SU-DHL-6 (cell line): ENCODE data around the gene SPEN.

Experiments
- H2AFZ ChIP-seq: fragments of 200-600 bp; sonication (generic); 2 replicates; pipeline ENCODE4 v1.6.1; 2014; ENCODE audit warnings: low read depth, mild to moderate bottlenecking, moderate library complexity, mixed read lengths, antibody characterized with exemption, low read length; ENCODE audit not compliant: severe bottlenecking
- H3F3A ChIP-seq: fragments of 200-600 bp; shearing (Covaris generic); 2 replicates; pipeline ENCODE4 v1.6.0; 2016; ENCODE audit warnings: antibody characterized with exemption, mild to moderate bottlenecking; ENCODE audit not compliant: insufficient read depth
- H3K27ac ChIP-seq: fragments of 200-600 bp; sonication (generic); 2 replicates; pipeline ENCODE4 v1.5.1; 2016; ENCODE audit warnings: low read depth, mild to moderate bottlenecking, low read length, moderate library complexity, mixed read lengths
- H3K27me3 ChIP-seq: fragments of 200-600 bp; sonication (generic), shearing (Covaris generic); 2 replicates; pipeline ENCODE4 v1.6.0; 2014; ENCODE audit warnings: mild to moderate bottlenecking, low read length
- H3K36me3 ChIP-seq: fragments of 200-600 bp; sonication (generic); 2 replicates; pipeline ENCODE4 v1.6.1; 2014; ENCODE audit warnings: mild to moderate bottlenecking, low read length, mixed read lengths
- H3K4me2 ChIP-seq: fragments of 300-600, 200-600 bp; shearing (Covaris generic), sonication (generic); 2 replicates; pipeline ENCODE4 v1.6.0; 2014; ENCODE audit warnings: low read length, low read depth, mild to moderate bottlenecking; ENCODE audit not compliant: poor library complexity, severe bottlenecking
- H3K4me3 ChIP-seq: fragments of 200-600 bp; sonication (generic); 2 replicates; pipeline ENCODE4 v1.5.1; 2014; ENCODE audit warnings: antibody characterized with exemption, low read length, mild to moderate bottlenecking, mixed read lengths; ENCODE audit not compliant: insufficient read depth, poor library complexity, severe bottlenecking
- H3K79me2 ChIP-seq: fragments of 200-600 bp; sonication (generic); 2 replicates; pipeline ENCODE4 v1.6.1; 2014; ENCODE audit warnings: mild to moderate bottlenecking, low read length, moderate library complexity; ENCODE audit not compliant: insufficient read depth
- H3K9ac ChIP-seq: fragments of 200-600 bp; sonication (generic); 2 replicates; pipeline ENCODE4 v1.7.0; 2014; ENCODE audit warnings: mild to moderate bottlenecking, low read length
- H3K9me2 ChIP-seq: fragments of 200-600 bp; sonication (generic); replicated peaks from 2 replicates; pipeline ENCODE4 v1.6.1; 2014; ENCODE audit warnings: low read length; ENCODE audit not compliant: insufficient read depth
- H3K9me3 ChIP-seq: fragments of 200-600 bp; sonication (generic); 2 replicates; pipeline ENCODE4 v1.6.1; 2014; ENCODE audit warnings: low read length, mixed read lengths; ENCODE audit not compliant: insufficient read depth
- H4K20me1 ChIP-seq: fragments of 200-600 bp; sonication (generic); 2 replicates; pipeline ENCODE4 v1.6.1; 2014; ENCODE audit warnings: low read depth, mild to moderate bottlenecking, antibody characterized with exemption, low read length, moderate library complexity, mixed read lengths
- EZH2phosphoT487 ChIP-seq: fragments of 200-600 bp; sonication (generic), shearing (Covaris generic); conservative IDR thresholded peaks from 2 replicates; pipeline ENCODE4 v1.6.1; 2018; ENCODE audit warnings: mild to moderate bottlenecking, antibody characterized with exemption, low read length, moderate library complexity, mixed read lengths
- TF ChIP-seq, protein P1 (sequence below): fragments of 200-600 bp; sonication (generic); IDR thresholded peaks from one replicate; pipeline ENCODE4 v1.5.1; 2017; ENCODE audit warnings: antibody characterized with exemption, mild to moderate bottlenecking, low read length, moderate library complexity; ENCODE audit not compliant: insufficient read depth, poor library complexity, severe bottlenecking

Gene SPEN

DNA sequence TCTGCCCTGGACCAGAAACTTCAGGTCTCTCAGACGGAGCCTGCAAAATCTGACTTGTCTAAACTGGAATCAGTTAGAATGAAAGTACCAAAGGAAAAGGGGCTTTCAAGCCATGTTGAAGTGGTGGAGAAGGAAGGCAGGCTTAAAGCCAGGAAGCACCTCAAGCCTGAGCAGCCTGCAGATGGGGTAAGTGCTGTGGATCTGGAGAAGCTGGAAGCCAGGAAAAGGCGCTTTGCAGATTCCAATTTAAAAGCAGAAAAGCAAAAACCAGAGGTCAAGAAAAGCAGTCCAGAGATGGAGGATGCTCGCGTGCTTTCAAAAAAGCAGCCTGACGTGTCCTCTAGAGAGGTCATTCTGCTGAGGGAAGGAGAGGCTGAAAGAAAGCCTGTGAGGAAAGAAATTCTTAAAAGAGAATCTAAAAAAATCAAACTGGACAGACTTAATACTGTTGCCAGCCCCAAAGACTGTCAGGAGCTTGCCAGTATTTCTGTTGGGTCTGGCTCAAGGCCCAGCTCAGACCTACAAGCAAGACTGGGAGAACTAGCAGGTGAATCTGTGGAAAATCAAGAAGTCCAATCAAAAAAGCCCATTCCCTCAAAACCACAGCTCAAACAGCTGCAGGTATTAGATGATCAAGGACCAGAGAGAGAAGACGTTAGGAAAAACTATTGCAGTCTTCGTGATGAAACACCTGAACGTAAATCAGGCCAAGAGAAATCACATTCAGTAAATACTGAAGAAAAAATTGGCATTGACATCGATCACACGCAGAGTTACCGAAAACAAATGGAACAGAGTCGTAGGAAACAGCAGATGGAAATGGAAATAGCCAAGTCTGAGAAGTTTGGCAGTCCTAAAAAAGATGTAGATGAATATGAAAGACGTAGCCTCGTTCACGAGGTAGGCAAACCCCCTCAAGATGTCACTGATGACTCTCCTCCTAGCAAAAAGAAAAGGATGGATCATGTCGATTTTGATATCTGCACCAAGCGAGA, 81.8 kb downstream of the SPEN start:
- Histone ChIP-seq H3F3A (no peaks in the 10 kb centered on the region; the same call in 1 of the 2 replicates), H3K4me3 (no peak overlapping the region), H3K36me3 (peaks cover 43% of the 10 kb centered on the region), H3K27ac (no peak overlapping the region), H4K20me1 (no peaks in the 10 kb centered on the region), H3K9me3 (no peaks in the 10 kb centered on the region), H3K27me3 (no peaks in the 10 kb centered on the region), H3K4me2 (no peak overlapping the region), H3K79me2 (0 out of 2 replicates have a peak, but pooled peaks cover 4% of the 10 kb centered on the region), H2AFZ (no peak overlapping the region), H3K9me2 (no peaks in the 10 kb centered on the region), H3K9ac (no peak overlapping the region)
- TF ChIP-seq EZH2phosphoT487, result no peak
- TF ChIP-seq, protein P1, sequence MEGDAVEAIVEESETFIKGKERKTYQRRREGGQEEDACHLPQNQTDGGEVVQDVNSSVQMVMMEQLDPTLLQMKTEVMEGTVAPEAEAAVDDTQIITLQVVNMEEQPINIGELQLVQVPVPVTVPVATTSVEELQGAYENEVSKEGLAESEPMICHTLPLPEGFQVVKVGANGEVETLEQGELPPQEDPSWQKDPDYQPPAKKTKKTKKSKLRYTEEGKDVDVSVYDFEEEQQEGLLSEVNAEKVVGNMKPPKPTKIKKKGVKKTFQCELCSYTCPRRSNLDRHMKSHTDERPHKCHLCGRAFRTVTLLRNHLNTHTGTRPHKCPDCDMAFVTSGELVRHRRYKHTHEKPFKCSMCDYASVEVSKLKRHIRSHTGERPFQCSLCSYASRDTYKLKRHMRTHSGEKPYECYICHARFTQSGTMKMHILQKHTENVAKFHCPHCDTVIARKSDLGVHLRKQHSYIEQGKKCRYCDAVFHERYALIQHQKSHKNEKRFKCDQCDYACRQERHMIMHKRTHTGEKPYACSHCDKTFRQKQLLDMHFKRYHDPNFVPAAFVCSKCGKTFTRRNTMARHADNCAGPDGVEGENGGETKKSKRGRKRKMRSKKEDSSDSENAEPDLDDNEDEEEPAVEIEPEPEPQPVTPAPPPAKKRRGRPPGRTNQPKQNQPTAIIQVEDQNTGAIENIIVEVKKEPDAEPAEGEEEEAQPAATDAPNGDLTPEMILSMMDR, result no peak

DNA sequence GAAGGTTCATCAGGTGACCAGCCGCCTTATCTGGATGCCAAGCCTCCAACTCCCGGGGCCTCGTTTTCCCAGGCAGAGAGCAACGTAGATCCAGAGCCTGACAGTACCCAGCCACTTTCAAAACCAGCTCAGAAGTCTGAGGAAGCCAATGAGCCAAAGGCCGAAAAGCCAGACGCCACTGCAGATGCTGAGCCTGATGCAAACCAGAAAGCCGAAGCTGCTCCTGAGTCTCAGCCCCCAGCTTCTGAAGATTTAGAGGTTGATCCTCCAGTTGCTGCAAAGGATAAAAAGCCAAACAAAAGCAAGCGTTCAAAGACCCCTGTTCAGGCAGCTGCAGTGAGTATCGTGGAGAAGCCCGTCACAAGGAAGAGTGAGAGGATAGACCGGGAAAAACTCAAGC, 83.9 kb downstream of the SPEN start:
- Histone ChIP-seq H2AFZ (no peak overlapping the region), H3K27me3 (no peaks in the 10 kb centered on the region), H3K36me3 (peaks cover 33% of the 10 kb centered on the region), H4K20me1 (no peaks in the 10 kb centered on the region), H3K9ac (no peak overlapping the region), H3K79me2 (no peaks in the 10 kb centered on the region), H3F3A (no peaks in the 10 kb centered on the region), H3K9me3 (no peaks in the 10 kb centered on the region), H3K27ac (no peak overlapping the region), H3K9me2 (no peaks in the 10 kb centered on the region), H3K4me3 (no peak overlapping the region), H3K4me2 (no peak overlapping the region)
- TF ChIP-seq EZH2phosphoT487, result no peak
- TF ChIP-seq, protein P1, result no peak

DNA sequence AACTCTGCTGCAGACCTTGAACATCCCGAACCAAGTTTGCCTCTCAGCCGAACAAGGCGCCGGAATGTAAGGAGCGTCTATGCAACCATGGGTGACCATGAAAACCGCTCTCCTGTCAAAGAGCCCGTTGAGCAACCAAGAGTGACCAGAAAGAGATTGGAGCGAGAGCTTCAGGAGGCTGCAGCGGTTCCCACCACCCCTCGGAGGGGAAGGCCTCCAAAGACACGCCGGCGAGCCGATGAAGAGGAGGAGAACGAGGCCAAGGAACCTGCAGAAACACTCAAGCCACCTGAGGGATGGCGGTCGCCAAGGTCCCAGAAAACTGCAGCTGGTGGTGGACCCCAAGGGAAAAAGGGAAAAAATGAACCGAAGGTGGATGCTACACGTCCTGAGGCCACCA, 84.4 kb downstream of the SPEN start:
- H3K27me3 ChIP-seq, result no peaks in the 10 kb centered on the region
- H3K27ac ChIP-seq, result no peak overlapping the region
- peaks cover 32% of the 10 kb centered on the region for H3K36me3 ChIP-seq
- H3K79me2 ChIP-seq, result no peaks in the 10 kb centered on the region
- no peaks in the 10 kb centered on the region for H3K9me2 ChIP-seq
- no peaks in the 10 kb centered on the region for H4K20me1 ChIP-seq
- no peak overlapping the region for H3K4me3 ChIP-seq
- no peak for TF ChIP-seq EZH2phosphoT487
- TF ChIP-seq, protein P1, result no peak
- H3K9me3 ChIP-seq, result no peaks in the 10 kb centered on the region
- no peak overlapping the region for H3K4me2 ChIP-seq
- no peak overlapping the region for H2AFZ ChIP-seq
- H3K9ac ChIP-seq, result no peak overlapping the region
- H3F3A ChIP-seq, result no peaks in the 10 kb centered on the region
